NCI-H226 (cell line): ENCODE measurements around the gene PTGFRN.

ENCODE experiments used
- DNase-seq: peaks from one replicate; pipeline ENCODE4 v3.0.0-alpha.2; 2015

Gene PTGFRN

GRCh38 chr1:117009132-117009531, 99.4 kb downstream of the PTGFRN start:
- no peak for DNase-seq

DNA sequence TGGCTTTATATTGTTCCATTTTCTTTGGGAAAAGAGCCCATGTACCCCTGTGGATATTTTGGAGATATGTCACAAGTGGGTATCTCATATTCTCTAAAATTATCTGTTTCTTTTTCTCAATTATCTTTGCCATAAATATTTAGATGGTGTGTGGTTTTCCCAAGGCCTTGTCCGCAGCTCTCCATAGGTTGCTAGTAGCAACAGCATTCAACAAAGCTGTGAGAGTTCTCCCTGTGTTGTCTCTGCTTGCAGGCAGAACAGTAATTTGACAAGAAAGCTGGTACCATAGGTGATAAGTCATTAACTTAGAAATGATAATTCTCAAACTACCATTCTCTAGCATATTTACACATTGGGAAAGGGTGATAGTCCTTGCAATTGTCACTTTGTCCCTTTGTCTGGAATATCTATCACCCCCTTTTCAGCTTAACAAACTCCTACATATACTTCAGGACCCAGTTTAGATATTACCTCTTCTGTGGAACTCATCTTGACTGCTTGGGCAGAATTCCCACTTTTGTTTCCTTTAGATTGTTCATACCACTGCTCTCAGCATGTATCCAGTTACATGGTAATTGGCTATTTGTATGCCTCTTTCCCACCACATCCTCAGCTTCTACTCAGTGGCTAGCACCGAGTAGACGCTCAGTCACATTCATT, 100.7 kb downstream of the PTGFRN start:
- no peak for DNase-seq

- DNase-seq: no peak
Measured at GRCh38 chr1:117011334-117011733, 101.6 kb downstream of the PTGFRN start.

DNA sequence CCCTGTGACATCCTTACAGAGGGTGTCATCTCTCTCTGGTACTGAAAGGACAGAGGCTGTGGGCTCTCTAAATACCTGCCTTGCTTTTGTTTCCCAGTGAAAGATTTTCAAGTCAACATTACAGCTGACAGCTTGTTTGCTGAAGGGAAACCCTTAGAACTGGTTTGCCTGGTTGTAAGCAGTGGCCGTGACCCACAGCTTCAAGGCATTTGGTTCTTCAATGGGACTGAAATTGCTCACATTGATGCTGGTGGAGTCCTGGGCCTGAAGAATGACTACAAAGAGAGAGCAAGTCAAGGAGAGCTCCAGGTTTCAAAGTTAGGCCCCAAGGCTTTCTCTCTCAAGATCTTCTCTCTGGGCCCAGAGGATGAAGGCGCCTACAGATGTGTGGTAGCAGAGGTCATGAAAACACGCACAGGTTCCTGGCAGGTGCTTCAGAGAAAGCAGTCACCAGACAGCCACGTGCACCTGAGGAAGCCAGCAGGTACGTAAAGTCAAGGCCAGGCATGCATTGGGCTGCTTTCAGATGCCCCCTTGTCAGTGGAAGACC, 103.7 kb downstream of the PTGFRN start:
- DNase-seq: no peak

DNA sequence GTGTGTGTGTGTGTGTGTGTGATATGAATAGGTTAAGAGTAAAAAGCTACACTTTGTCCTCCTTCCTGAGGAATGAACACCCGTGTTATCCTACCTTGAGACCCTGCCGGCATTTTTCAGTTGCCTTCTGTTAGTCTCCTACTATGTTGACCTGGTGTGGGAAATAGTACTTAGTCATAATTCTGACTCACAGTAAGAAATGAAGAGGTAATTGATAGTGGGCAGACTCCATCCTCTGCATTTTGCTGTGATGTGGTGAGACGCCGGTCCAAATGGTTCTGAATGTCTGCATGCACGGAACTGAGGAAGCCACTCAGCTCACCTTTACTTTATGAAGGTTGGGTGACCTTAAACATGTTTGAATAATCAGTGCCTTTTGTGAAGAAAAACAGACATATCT, 104.5 kb downstream of the PTGFRN start:
- DNase-seq: peak; percentile 12

GRCh38 chr1:117015724-117016123, 106.0 kb downstream of the PTGFRN start:
- no peak for DNase-seq

DNA sequence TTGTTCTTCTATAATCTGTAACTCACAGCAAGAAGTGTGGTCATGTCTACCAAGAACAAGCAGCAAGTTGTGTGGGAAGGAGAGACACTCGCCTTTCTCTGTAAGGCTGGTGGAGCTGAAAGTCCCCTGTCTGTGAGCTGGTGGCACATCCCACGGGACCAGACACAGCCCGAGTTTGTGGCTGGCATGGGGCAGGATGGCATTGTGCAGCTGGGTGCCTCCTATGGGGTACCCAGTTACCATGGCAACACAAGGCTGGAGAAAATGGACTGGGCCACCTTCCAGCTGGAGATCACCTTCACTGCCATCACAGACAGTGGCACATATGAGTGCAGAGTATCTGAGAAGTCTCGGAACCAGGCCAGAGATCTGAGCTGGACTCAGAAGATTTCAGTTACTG, 107.3 kb downstream of the PTGFRN start:
- DNase-seq: no peak

DNA sequence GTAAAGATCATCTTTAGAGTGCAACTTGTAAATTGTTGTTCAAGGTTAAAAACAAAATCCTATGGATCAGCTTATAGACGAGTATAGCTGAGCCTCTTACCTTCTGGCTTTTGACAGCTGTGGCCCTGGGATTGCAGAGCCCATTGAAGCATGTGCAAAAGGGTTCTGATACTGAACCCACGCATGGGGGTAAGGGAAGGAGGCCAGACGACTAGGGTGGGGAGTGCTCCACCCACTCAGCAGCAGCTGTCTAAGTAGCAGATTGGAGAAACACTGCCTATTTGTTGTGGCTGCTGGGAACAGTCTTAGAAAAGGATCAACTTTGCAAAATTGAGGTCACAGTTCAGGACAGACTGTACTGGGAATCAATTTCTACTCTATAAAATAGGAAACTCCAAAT, 107.9 kb downstream of the PTGFRN start:
- no peak for DNase-seq

- DNase-seq: no peak
Measured at GRCh38 chr1:117020526-117021156, 110.9 kb downstream of the PTGFRN start.

DNA sequence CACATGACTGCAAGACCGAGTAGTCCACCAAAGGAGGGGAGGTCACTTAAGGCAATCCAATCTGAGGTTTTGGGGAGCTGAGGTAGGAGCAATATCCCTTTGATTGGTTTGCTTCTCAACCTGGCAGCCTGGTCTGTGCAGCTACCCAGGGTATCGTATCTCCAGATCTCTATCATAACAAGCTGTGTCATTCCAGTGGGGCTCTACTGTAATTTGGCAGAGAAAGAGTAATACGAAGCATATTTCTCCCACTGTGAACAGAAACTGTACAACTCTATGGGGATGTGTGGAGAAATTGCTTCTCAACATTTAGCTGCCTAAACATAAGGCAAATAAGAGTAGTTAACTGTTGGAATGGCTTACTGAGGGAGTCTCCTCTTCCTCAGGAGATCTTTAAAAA, 112.4 kb downstream of the PTGFRN start:
- no peak for DNase-seq

DNA sequence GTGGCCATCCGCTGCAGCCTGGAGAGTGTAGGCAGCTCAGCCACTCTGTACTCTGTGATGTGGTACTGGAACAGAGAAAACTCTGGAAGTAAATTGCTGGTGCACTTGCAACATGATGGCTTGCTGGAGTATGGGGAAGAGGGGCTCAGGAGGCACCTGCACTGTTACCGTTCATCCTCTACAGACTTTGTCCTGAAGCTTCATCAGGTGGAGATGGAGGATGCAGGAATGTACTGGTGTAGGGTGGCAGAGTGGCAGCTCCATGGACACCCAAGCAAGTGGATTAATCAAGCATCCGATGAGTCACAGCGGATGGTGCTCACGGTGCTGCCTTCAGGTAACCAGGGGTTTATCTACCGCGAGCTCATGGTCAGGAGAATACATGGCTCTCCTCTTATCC, 115.9 kb downstream of the PTGFRN start:
- DNase-seq: no peak

- DNase-seq: no peak
Measured at GRCh38 chr1:117026361-117026760, 116.6 kb downstream of the PTGFRN start.

- DNase-seq: no peak
Measured at GRCh38 chr1:117029685-117030084, 120.0 kb downstream of the PTGFRN start.

DNA sequence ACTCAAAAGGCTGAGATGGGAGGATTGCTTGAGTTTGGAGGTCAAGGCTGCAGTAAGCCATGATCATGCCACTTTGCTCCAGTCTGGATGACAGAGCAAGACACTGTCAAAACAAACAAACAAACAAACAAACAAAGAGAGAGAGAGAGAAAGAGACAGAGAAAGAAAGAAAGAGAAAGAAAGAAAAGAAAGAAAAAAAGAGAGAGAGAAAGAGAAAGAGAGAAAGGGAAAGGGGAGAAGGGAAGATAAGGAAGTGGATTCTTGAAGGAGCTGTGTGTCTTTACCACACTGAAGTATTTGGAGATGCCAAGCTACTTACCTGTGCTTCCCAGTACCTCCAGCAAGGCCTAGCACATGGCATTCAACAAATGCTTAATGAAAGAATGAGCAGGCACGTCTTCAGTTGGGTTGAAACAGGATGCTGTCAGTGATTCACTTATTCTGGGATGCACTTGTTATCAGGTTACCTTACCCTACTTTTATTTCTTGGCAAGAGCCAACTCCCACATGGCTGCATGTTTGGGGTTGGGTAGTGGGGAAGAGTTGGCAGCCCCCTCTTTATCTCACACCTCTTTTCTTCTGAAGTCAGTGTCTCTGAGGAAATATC, 120.7 kb downstream of the PTGFRN start:
- peak; percentile 10 for DNase-seq

GRCh38 chr1:117032266-117032665, 122.5 kb downstream of the PTGFRN start:
- DNase-seq: no peak

- DNase-seq: no peak
Measured at GRCh38 chr1:117032681-117033539, 123.2 kb downstream of the PTGFRN start.

GRCh38 chr1:117033772-117034171, 124.1 kb downstream of the PTGFRN start:
- DNase-seq: no peak

DNA sequence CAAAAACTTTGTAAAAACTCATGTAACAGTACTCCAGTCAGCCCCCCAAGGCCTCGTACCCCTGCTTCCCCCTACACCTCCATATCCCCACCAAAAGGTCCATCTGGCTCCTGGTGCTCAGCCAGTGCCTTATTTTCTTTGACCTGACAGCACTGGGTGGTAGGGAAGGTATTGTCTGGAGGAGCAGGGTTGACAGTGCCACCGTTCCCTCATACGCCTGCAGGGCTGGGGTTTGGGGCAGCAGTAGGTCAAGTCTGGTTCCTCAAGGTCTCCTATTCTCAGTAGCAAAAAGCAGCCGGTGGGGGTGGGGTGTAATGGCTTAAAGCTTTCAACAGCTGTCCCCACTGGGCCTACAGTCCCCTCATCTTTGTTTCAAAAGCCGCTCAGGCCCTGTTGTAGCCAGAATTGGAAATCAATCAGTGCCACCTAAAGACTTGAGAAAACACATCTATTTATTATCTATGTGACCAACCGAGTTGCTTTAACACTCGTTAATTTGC, 125.1 kb downstream of the PTGFRN start:
- no peak for DNase-seq

GRCh38 chr1:117036018-117036461, 126.3 kb downstream of the PTGFRN start:
- DNase-seq: no peak

GRCh38 chr1:117037802-117038201, 128.1 kb downstream of the PTGFRN start:
- DNase-seq: no peak

GRCh38 chr1:117038236-117038635, 128.5 kb downstream of the PTGFRN start:
- no peak for DNase-seq
